GM12892 (cell line): ENCODE data around the gene RHNO1.

ENCODE experiments used
- POLR2A ChIP-seq: IDR thresholded peaks from 2 replicates; pipeline ENCODE4 v1.6.1; 2011; ENCODE audit warnings: low read depth, low read length, control low read depth
- POLR2AphosphoS5 ChIP-seq: IDR thresholded peaks from 2 replicates; pipeline ENCODE4 v1.6.1; 2011; ENCODE audit warnings: low read depth, low read length, control low read depth
- TAF1 ChIP-seq: IDR thresholded peaks from 2 replicates; pipeline ENCODE4 v1.6.1; 2011; ENCODE audit warnings: low read depth, mild to moderate bottlenecking, control low read depth, low read length, borderline replicate concordance

DNA sequence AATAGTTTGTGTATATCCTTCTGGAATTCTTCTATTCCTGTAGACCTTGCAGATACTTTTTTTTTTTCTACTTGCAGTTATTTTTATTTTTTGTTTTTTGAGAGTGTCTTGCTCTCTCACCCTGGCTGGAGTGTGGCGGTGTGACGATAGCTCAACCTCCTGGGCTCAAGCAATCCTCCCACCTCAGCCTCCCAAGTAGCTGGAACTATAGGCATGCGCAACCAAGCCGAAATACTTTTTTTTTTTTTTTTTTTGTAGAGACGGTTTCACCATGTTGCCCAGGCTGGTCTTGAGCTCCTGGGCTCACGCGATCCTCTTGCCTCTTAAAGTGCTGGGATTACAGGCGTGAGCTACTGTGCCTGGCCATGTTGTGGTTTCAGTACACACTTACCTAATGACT lies 23.6 kb downstream of the RHNO1 start:
- no peak for TF ChIP-seq POLR2AphosphoS5
- TF ChIP-seq POLR2A, result no peak
- TF ChIP-seq TAF1, result no peak
